SJSA1 (cell line): ENCODE results near the gene GALE. TPM values are rescaled to one million over a fixed set of nuclear protein-coding genes. Genes with fewer than 3 reads are reported as not detected.

ENCODE experiments used
- total RNA-seq: library from RNA; depleted of rRNA; stranded (reverse); fragments of >200 nt; shearing (Covaris generic); gene quantifications from 2 replicates; pipeline ENCODE4 v1.2.3, GENCODE V29; 2014; rRNA removed

GALE gene
- total RNA-seq, 1 experiment from 2014 or later = 55.4 TPM

Other genes with a start within 250 kb of the GALE start
- 400 and 615 TPM in 2 replicates for gene ID3, start 241.3 kb downstream of the GALE start, total RNA-seq
- gene RPL11, start 108.9 kb downstream of the GALE start, total RNA-seq = 1,018 and 1,165 TPM in 2 replicates
- 46.0 and 63.4 TPM in 2 replicates for gene ELOA, start 57.3 kb downstream of the GALE start, total RNA-seq
- 105 and 112 TPM in 2 replicates for gene PITHD1, start 22.3 kb downstream of the GALE start, total RNA-seq
- 42.4 and 46.6 TPM in 2 replicates for gene LYPLA2, start 9.6 kb downstream of the GALE start, total RNA-seq
- gene HMGCL, start 24.7 kb upstream of the GALE start, total RNA-seq = 24.0 and 35.9 TPM in 2 replicates
- 2.3 and 3.9 TPM in 2 replicates for gene FUCA1, start 67.5 kb upstream of the GALE start, total RNA-seq
- gene CNR2, start 112.6 kb upstream of the GALE start, total RNA-seq = 0.08 TPM in 1 of 2 replicates, not detected in the other
- gene PNRC2, start 159.1 kb upstream of the GALE start, total RNA-seq = 123 and 145 TPM in 2 replicates
- gene SRSF10, start 179.6 kb upstream of the GALE start, total RNA-seq = 145 and 147 TPM in 2 replicates